ENCODE results near the gene SLC44A2.
A peak's percentile ranks its signal among the peaks of the same experiment; 100 is the strongest.

DNA sequence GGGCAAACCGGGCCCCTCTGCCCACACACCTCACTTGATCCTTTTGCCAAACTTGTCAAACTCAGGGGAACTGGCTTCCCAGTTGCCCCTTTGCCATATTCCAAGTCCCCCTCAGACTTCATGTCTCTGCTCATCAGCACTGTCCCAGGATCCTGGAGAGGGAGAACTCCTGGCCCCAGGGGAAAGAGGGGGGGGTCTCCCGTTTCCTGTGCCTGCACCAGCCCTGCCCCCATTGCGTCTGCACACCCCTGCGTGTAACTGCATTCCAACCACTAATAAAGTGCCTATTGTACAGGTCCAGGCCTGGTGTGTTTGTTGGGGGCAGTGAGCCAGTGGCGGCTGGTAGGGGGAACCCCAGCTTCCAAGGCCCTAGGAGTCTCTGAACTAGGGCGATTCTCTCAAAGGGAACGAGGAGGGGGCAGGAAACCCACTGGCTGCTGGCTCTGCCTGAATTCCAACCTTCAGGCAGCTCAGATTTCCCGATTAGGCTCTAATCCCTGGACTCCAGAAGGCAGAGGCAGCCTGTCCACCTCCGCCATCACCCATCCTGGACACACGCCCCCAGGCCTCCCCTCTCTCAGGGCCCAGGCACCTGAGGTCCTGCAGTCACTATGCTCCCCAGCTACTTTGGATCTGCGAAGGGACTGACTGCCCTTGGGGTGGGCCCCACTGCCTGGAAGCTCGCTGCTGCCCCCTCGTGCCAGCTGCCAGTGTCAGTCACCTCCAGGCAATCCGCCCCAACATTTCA lies 19.1 kb downstream of the SLC44A2 start:
- TF ChIP-seq, protein P1, sequence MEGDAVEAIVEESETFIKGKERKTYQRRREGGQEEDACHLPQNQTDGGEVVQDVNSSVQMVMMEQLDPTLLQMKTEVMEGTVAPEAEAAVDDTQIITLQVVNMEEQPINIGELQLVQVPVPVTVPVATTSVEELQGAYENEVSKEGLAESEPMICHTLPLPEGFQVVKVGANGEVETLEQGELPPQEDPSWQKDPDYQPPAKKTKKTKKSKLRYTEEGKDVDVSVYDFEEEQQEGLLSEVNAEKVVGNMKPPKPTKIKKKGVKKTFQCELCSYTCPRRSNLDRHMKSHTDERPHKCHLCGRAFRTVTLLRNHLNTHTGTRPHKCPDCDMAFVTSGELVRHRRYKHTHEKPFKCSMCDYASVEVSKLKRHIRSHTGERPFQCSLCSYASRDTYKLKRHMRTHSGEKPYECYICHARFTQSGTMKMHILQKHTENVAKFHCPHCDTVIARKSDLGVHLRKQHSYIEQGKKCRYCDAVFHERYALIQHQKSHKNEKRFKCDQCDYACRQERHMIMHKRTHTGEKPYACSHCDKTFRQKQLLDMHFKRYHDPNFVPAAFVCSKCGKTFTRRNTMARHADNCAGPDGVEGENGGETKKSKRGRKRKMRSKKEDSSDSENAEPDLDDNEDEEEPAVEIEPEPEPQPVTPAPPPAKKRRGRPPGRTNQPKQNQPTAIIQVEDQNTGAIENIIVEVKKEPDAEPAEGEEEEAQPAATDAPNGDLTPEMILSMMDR (IDR thresholded peaks at IDR 0.05; ENCODE audit: low read depth, low read length) = peak; percentile 87
- no peak for TF ChIP-seq EZH2phosphoT487 (IDR thresholded peaks at IDR 0.05; ENCODE audit: low read depth)
